ENCODE data around the gene KIF21B. TPM values are rescaled to one million over a fixed set of nuclear protein-coding genes. Genes with fewer than 3 reads are reported as not detected.

The KIF21B gene
- total and polyA plus RNA-seq, 2 of the 4 experiments (the other 2 are of a cell fraction): 0.36 to 0.55 TPM

DNA sequence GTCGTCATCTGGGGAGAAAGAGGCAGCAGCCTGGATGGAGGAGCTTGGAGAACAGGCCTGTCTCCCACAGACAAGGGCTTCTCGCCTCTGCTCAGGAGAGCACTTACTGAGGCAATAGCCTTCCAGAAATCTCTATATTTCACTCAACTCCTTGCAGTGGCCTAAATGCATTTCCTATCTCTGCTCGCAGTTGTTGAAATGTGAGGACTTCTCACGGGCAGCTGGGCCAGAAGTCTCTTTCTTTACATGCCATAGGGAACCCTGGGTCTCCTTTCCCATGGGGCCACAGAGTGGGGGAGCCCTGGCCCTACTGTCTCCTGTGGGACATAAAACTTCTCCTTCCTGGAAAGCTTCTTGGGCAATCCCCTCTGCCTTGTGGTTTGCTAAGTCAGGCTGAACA is 43.5 kb upstream of the KIF21B start:
- no CpG with 5 or more reads among the region's 4 CpGs for WGBS, 2 experiments (ENCODE audit: extremely low coverage in 2 of 2, insufficient read length in 1 of 2)
- CTCF ChIA-PET: interaction anchor here (1.9 kb wide), 1 partner anchor 24 kb away, joined by 4 read pairs; no protein-coding TSS in a partner anchor
- dilution Hi-C loops (cut with HindIII; ENCODE audit: low sequenced_read_pairs, unreplicated experiment): no loop called here

More for the DNA sequence above, 43.5 kb upstream of the KIF21B start:
- Histone ChIP-seq H2BK5ac (ENCODE audit: low read depth, low read length, poor library complexity, severe bottlenecking) (no peak overlapping the region), H3K36me3 (ENCODE audit: control insufficient read depth, insufficient read depth, low read length) (no peaks in the 10 kb centered on the region), H2BK20ac (ENCODE audit: low read depth, low read length) (no peak overlapping the region), H4K91ac (ENCODE audit: insufficient read depth, low read depth, low read length) (no peak overlapping the region), H2AK5ac (ENCODE audit: low read depth, low read length) (no peak overlapping the region), H3K9me3 (ENCODE audit: control insufficient read depth, insufficient read depth, low read length) (no peaks in the 10 kb centered on the region), H2BK15ac (ENCODE audit: low read depth, low read length) (no peak overlapping the region), H3K14ac (replicated peaks; ENCODE audit: low read depth, low read length) (no peak overlapping the region), H3K56ac (ENCODE audit: extremely low read depth, insufficient read depth, low read length) (no peak overlapping the region), H3K9ac (ENCODE audit: low read depth, low read length) (no peak overlapping the region), H4K20me1 (ENCODE audit: insufficient read depth, low read length) (no peaks in the 10 kb centered on the region), H2AFZ (replicated peaks; ENCODE audit: low read length, poor library complexity) (no peak overlapping the region), H3K23ac (ENCODE audit: low read depth, low read length) (no peak overlapping the region), H3K4me1 (ENCODE audit: control insufficient read depth, insufficient read depth, low read length) (no peaks in the 10 kb centered on the region), H3K27ac (ENCODE audit: insufficient read depth, low read length) (no peak overlapping the region), H3K9me1 (ENCODE audit: insufficient read depth, low read length) (no peaks in the 10 kb centered on the region), H3K79me1 (ENCODE audit: low read depth in 1 of 2, low read length in 2 of 2) (no peaks in the 10 kb centered on the region), H2BK120ac (ENCODE audit: low read depth, low read length) (no peak overlapping the region), H2AK9ac (replicated peaks; ENCODE audit: low read depth, low read length, poor library complexity) (no peak overlapping the region), H3K4me2 (ENCODE audit: low read depth, low read length) (no peak overlapping the region), H3K27me3 (ENCODE audit: control insufficient read depth, insufficient read depth, low read length) (peaks cover 68% of the 10 kb centered on the region), H4K8ac (ENCODE audit: low read depth in 2 of 2, low read length in 2 of 2) (no peak overlapping the region), H3K18ac (ENCODE audit: low read depth, low read length) (no peak overlapping the region), H4K5ac (ENCODE audit: low read depth, low read length) (no peak overlapping the region), H3K4ac (ENCODE audit: low read depth, low read length) (no peak overlapping the region), H3K4me3 (ENCODE audit: insufficient read depth, low read depth, low read length) (no peak overlapping the region)
- ATAC-seq (ENCODE audit: low read depth) (no peak), DNase-seq (no peak)
- BruUV-seq (replicated peaks): no TSS peak
- TF ChIP-seq CHD1 (IDR thresholded peaks at IDR 0.05; ENCODE audit: low read depth, low read length): no peak
- TF ChIP-seq, protein P1, sequence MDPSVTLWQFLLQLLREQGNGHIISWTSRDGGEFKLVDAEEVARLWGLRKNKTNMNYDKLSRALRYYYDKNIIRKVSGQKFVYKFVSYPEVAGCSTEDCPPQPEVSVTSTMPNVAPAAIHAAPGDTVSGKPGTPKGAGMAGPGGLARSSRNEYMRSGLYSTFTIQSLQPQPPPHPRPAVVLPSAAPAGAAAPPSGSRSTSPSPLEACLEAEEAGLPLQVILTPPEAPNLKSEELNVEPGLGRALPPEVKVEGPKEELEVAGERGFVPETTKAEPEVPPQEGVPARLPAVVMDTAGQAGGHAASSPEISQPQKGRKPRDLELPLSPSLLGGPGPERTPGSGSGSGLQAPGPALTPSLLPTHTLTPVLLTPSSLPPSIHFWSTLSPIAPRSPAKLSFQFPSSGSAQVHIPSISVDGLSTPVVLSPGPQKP (IDR thresholded peaks at IDR 0.05; ENCODE audit: borderline replicate concordance, low read depth, low read length): no peak
- no peak for TF ChIP-seq BHLHE40 (IDR thresholded peaks at IDR 0.05; ENCODE audit: low read depth, low read length)
- TF ChIP-seq USF2 (IDR thresholded peaks at IDR 0.05; ENCODE audit: low read depth, low read length): no peak
- no peak for TF ChIP-seq CEBPB (IDR thresholded peaks at IDR 0.05; ENCODE audit: low read depth, low read length)
- TF ChIP-seq RFX5 (IDR thresholded peaks at IDR 0.05; ENCODE audit: low read depth, low read length): no peak
- no peak for TF ChIP-seq MAFK (IDR thresholded peaks at IDR 0.05; ENCODE audit: low read depth, low read length)
- TF ChIP-seq SMC3 (IDR thresholded peaks at IDR 0.05; ENCODE audit: low read depth, low read length): no peak
- intact Hi-C loops (cut with micrococcal nuclease) (no loop called here), in situ Hi-C loops (cut with MboI; ENCODE audit: low sequenced_read_pairs) (no loop called here)
- POLR2A ChIA-PET (ENCODE audit: unreplicated experiment): no interaction called here

Data from IMR-90 (cell line).